Activated CD8-positive, alpha-beta memory T cell treated with anti-CD3 and anti-CD28 coated beads, Interleukin-2, amount 50 U/mL, for 24 hours (primary cell): ENCODE measurements around the gene TNIK.
"Not testable (repeated sequence)": the region's sequence is repeated elsewhere in the genome, so short reads cannot be mapped to it uniquely, and the experiment has no call there.

ENCODE experiments used
- DNase-seq: peaks from one replicate; pipeline ENCODE4 v3.0.0-alpha.2; 2020; ENCODE audit errors: extremely low read depth

Gene TNIK

GRCh38 chr3:171256445-171257250, 203.6 kb downstream of the TNIK start:
- no peak for DNase-seq

- DNase-seq: no peak
These were observed 204.9 kb downstream of the TNIK start for GRCh38 chr3:171255236-171255806.

GRCh38 chr3:171254315-171254714, 205.9 kb downstream of the TNIK start:
- no peak for DNase-seq

GRCh38 chr3:171251835-171252234, 208.4 kb downstream of the TNIK start:
- no peak for DNase-seq

- DNase-seq: no peak
These were observed 209.8 kb downstream of the TNIK start for GRCh38 chr3:171250444-171250843.

GRCh38 chr3:171249245-171249644, 211.0 kb downstream of the TNIK start:
- DNase-seq: no peak

- no peak for DNase-seq
These were observed 211.6 kb downstream of the TNIK start for GRCh38 chr3:171248426-171249111.

- no peak for DNase-seq
These were observed 214.1 kb downstream of the TNIK start for GRCh38 chr3:171245796-171246765.

GRCh38 chr3:171242951-171243350, 217.3 kb downstream of the TNIK start:
- DNase-seq: no peak

- DNase-seq: no peak
These were observed 218.0 kb downstream of the TNIK start for GRCh38 chr3:171242170-171242569.

GRCh38 chr3:171241655-171242054, 218.6 kb downstream of the TNIK start:
- DNase-seq: not testable (repeated sequence)

GRCh38 chr3:171240504-171240835, 219.7 kb downstream of the TNIK start:
- DNase-seq: no peak

- no peak for DNase-seq
These were observed 220.3 kb downstream of the TNIK start for GRCh38 chr3:171239757-171240503.

- DNase-seq: no peak
These were observed 223.2 kb downstream of the TNIK start for GRCh38 chr3:171237009-171237385.

- no peak for DNase-seq
These were observed 223.8 kb downstream of the TNIK start for GRCh38 chr3:171236265-171237008.

- no peak for DNase-seq
These were observed 225.8 kb downstream of the TNIK start for GRCh38 chr3:171234298-171235010.

- DNase-seq: no peak
These were observed 228.8 kb downstream of the TNIK start for GRCh38 chr3:171231361-171231760.

GRCh38 chr3:171230865-171231264, 229.3 kb downstream of the TNIK start:
- no peak for DNase-seq

- DNase-seq: no peak
These were observed 231.0 kb downstream of the TNIK start for GRCh38 chr3:171229173-171229572.

GRCh38 chr3:171228240-171228639, 232.0 kb downstream of the TNIK start:
- no peak for DNase-seq
